Skin epidermis (tissue), 12 donors: ENCODE data around the gene RAB3C.

Experiments
- H3K27ac ChIP-seq, 21 experiments: fragments of 200-600 bp; sonication (generic) in 11 of 21; one replicate each; pipeline ENCODE4 v1.5.0; 2020; ENCODE audit warnings: mild to moderate bottlenecking in 3 of 21, inconsistent platforms in 2 of 21, moderate library complexity in 2 of 21
- H3K4me3 ChIP-seq, 7 experiments: fragments of 200-600 bp; sonication (generic) in 2 of 7; one replicate each; pipeline ENCODE4 v1.5.0; 2020; ENCODE audit warnings: inconsistent platforms in 2 of 7, mild to moderate bottlenecking in 2 of 7, moderate library complexity in 1 of 7

Gene RAB3C

GRCh38 chr5:58800861-58801540 lies 218.1 kb downstream of the RAB3C start:
- H3K27ac ChIP-seq, result no peak overlapping the region
- H3K4me3 ChIP-seq, result no peak overlapping the region

- H3K4me3 ChIP-seq, result no peak overlapping the region
- no peak overlapping the region for H3K27ac ChIP-seq
These were observed 220.2 kb downstream of the RAB3C start for GRCh38 chr5:58803056-58803455.

- H3K4me3 ChIP-seq, result no peak overlapping the region
- no peak overlapping the region for H3K27ac ChIP-seq
These were observed 221.4 kb downstream of the RAB3C start for GRCh38 chr5:58804291-58804690.

GRCh38 chr5:58810086-58810485 lies 227.2 kb downstream of the RAB3C start:
- no peak overlapping the region for H3K27ac ChIP-seq
- no peak overlapping the region for H3K4me3 ChIP-seq

- Histone ChIP-seq H3K27ac (no peak overlapping the region), H3K4me3 (no peak overlapping the region)
These were observed 231.0 kb downstream of the RAB3C start for GRCh38 chr5:58813855-58814254.

- Histone ChIP-seq H3K27ac (no peak overlapping the region), H3K4me3 (no peak overlapping the region)
These were observed 233.4 kb downstream of the RAB3C start for GRCh38 chr5:58816181-58816731.

- Histone ChIP-seq H3K27ac (no peak overlapping the region), H3K4me3 (no peak overlapping the region)
These were observed 235.6 kb downstream of the RAB3C start for GRCh38 chr5:58818465-58818864.

GRCh38 chr5:58825441-58825840 lies 242.6 kb downstream of the RAB3C start:
- Histone ChIP-seq H3K27ac (no peak overlapping the region), H3K4me3 (no peak overlapping the region)

GRCh38 chr5:58825899-58826298 lies 243.0 kb downstream of the RAB3C start:
- no peak overlapping the region for H3K4me3 ChIP-seq
- no peak overlapping the region for H3K27ac ChIP-seq

- H3K4me3 ChIP-seq, result no peak overlapping the region
- H3K27ac ChIP-seq, result no peak overlapping the region
These were observed 244.6 kb downstream of the RAB3C start for GRCh38 chr5:58827463-58827862.

GRCh38 chr5:58828258-58828657 lies 245.4 kb downstream of the RAB3C start:
- Histone ChIP-seq H3K4me3 (no peak overlapping the region), H3K27ac (no peak overlapping the region)

GRCh38 chr5:58834242-58835225 lies 251.7 kb downstream of the RAB3C start:
- Histone ChIP-seq H3K4me3 (no peak overlapping the region), H3K27ac (no peak overlapping the region)

- no peak overlapping the region for H3K27ac ChIP-seq
- H3K4me3 ChIP-seq, result no peak overlapping the region
These were observed 253.5 kb downstream of the RAB3C start for GRCh38 chr5:58836351-58836750.

GRCh38 chr5:58838729-58839128 lies 255.9 kb downstream of the RAB3C start:
- Histone ChIP-seq H3K4me3 (no peak overlapping the region), H3K27ac (no peak overlapping the region)

- Histone ChIP-seq H3K27ac (no peak overlapping the region), H3K4me3 (no peak overlapping the region)
These were observed 260.0 kb downstream of the RAB3C start for GRCh38 chr5:58842852-58843251.

GRCh38 chr5:58844395-58844794 lies 261.5 kb downstream of the RAB3C start:
- H3K27ac ChIP-seq, result no peak overlapping the region

GRCh38 chr5:58847041-58847440 lies 264.2 kb downstream of the RAB3C start:
- H3K27ac ChIP-seq, result no peak overlapping the region
- H3K4me3 ChIP-seq, result no peak overlapping the region

More at GRCh38 chr5:58844395-58844794, 261.5 kb downstream of the RAB3C start:
- H3K4me3 ChIP-seq, result no peak overlapping the region

- Histone ChIP-seq H3K27ac (no peak overlapping the region), H3K4me3 (no peak overlapping the region)
These were observed 266.3 kb downstream of the RAB3C start for GRCh38 chr5:58849223-58849622.

- Histone ChIP-seq H3K4me3 (no peak overlapping the region), H3K27ac (peak overlapping the region in 1 of 21 experiments; percentile 19)
These were observed 267.2 kb downstream of the RAB3C start for GRCh38 chr5:58849921-58850667.

GRCh38 chr5:58851153-58851552 lies 268.3 kb downstream of the RAB3C start:
- Histone ChIP-seq H3K27ac (no peak overlapping the region), H3K4me3 (no peak overlapping the region)
